Esophagus squamous epithelium (tissue), 5 donors: ENCODE measurements around the gene OR10G6. TPM values are rescaled to one million over a fixed set of nuclear protein-coding genes. Genes with fewer than 3 reads are reported as not detected.

Experiments used
- DNase-seq: peaks from one replicate; lab custom pipeline; 2025; lab: John Stamatoyannopoulos, UW
- H3K27ac ChIP-seq, 4 donors: fragments of 200-600 bp; sonication (generic); one replicate each; pipeline ENCODE4 v1.5.1; 2016 to 2019; ENCODE audit warnings: mild to moderate bottlenecking in 1 of 4
- H3K27me3 ChIP-seq, 4 donors: fragments of 200-600 bp; sonication (generic); 1 replicate in 3 of 4; 2 replicates in 1 of 4; pipeline versions ENCODE4 v1.5.1 to v1.6.0; 2017 to 2021; ENCODE audit warnings: antibody characterized with exemption in 1 of 4
- H3K36me3 ChIP-seq, 3 donors: fragments of 200-600 bp; sonication (generic); one replicate each; pipeline ENCODE4 v1.5.1; 2016 to 2019
- H3K4me1 ChIP-seq, 3 donors: fragments of 200-600 bp; sonication (generic); one replicate each; pipeline ENCODE4 v1.5.1; 2017 to 2019
- H3K4me3 ChIP-seq, 4 donors: fragments of 200-600 bp; sonication (generic); 1 replicate in 3 of 4; 2 replicates in 1 of 4; pipeline ENCODE4 v1.5.1; 2016 to 2019; ENCODE audit warnings: mild to moderate bottlenecking in 2 of 4, moderate library complexity in 1 of 4
- H3K9me3 ChIP-seq, 3 donors: fragments of 200-600 bp; sonication (generic); one replicate each; pipeline ENCODE4 v1.5.1; 2016 to 2019
- CTCF ChIP-seq, 6 experiments: fragments of 450-650 bp in 4 of 6; fragments of 200-600 bp in 2 of 6; sonication (generic) in 2 of 6; IDR thresholded peaks; one replicate each; pipeline ENCODE4 v1.5.1; 2016 to 2019; ENCODE audit warnings: antibody characterized with exemption in 6 of 6, mild to moderate bottlenecking in 4 of 6, moderate library complexity in 4 of 6
- POLR2A ChIP-seq, 4 donors: fragments of 450-650 bp; IDR thresholded peaks; one replicate each; pipeline ENCODE4 v1.6.1; 2017; ENCODE audit warnings: antibody characterized with exemption in 4 of 4, mild to moderate bottlenecking in 4 of 4, moderate library complexity in 3 of 4
- WGBS, 2 donors: methylation state at CpG; one replicate each; pipeline ENCODE4 v1.1.5; 2018; 5-methylcytosine and 5-hydroxymethylcytosine counted together
- intact Hi-C: fragments of 100-400 bp; cut with DNase I; formaldehyde crosslinking; loops from one replicate; pipeline ENCODE4 v1.15.0; 2022
- total RNA-seq, 4 donors: library from RNA; depleted of rRNA; stranded (reverse); fragments of >200 nt; gene quantifications; one replicate each; pipeline ENCODE4 v1.1.0, GENCODE V29; 2016
- donor health status: DM: yes; HTN: yes; CAD: no.

OR10G6 gene
- not detected for total RNA-seq

- no peaks in the 10 kb centered on the region for H3K36me3 ChIP-seq
- no peak within 1 kb of the TSS for H3K4me3 ChIP-seq
- H3K4me1 ChIP-seq, result no peaks in the 10 kb centered on the region
- no peaks in the 10 kb centered on the region for H3K27me3 ChIP-seq
- intact Hi-C loops, result no loop called here
- H3K27ac ChIP-seq, result no peak within 1 kb of the TSS
- DNase-seq, result no peak
- TF ChIP-seq POLR2A (IDR thresholded peaks at IDR 0.05), result no peak
- no peak for TF ChIP-seq CTCF (IDR thresholded peaks at IDR 0.05)
- 68 to 86% methylated on average over 1 of the region's 1 CpG for WGBS, 2 donors
- H3K9me3 ChIP-seq, result no peaks in the 10 kb centered on the region
Observed at GRCh38 chr11:123995119-123995518, at the start of gene OR10G6. TSS of gene OR10G6 (minus strand) at chr11:123995161. CDS start at chr11:123995161, 0 bp downstream.

- H3K27ac ChIP-seq, result no peak overlapping the region
- H3K27me3 ChIP-seq, result no peaks in the 10 kb centered on the region
- 66 to 71% methylated on average over 4 of the region's 4 CpGs for WGBS, 2 donors
- no peak for DNase-seq
- intact Hi-C loops, result no loop called here
- H3K36me3 ChIP-seq, result no peaks in the 10 kb centered on the region
- no peaks in the 10 kb centered on the region for H3K4me1 ChIP-seq
- no peak for TF ChIP-seq POLR2A (IDR thresholded peaks at IDR 0.05)
- no peak for TF ChIP-seq CTCF (IDR thresholded peaks at IDR 0.05)
- no peak overlapping the region for H3K4me3 ChIP-seq
- no peaks in the 10 kb centered on the region for H3K9me3 ChIP-seq
Observed at GRCh38 chr11:124043420-124043819, 48.5 kb upstream of the OR10G6 start.

GRCh38 chr11:124041254-124041653 lies 46.3 kb upstream of the OR10G6 start, which contains the start of gene OR10G7:
TSS of gene OR10G7 (minus strand) at chr11:124041325. CDS start at chr11:124039001, 2,324 bp downstream.
- Histone ChIP-seq H3K36me3 (no peaks in the 10 kb centered on the region), H3K27me3 (no peaks in the 10 kb centered on the region), H3K27ac (no peak within 1 kb of the TSS), H3K9me3 (no peaks in the 10 kb centered on the region), H3K4me1 (no peaks in the 10 kb centered on the region), H3K4me3 (no peak within 1 kb of the TSS)
- intact Hi-C loops, result no loop called here
- no peak for TF ChIP-seq POLR2A (IDR thresholded peaks at IDR 0.05)
- TF ChIP-seq CTCF (IDR thresholded peaks at IDR 0.05), result no peak
- WGBS, 2 donors, result 4 to 7% methylated on average over 1 of the region's 1 CpG
- no peak for DNase-seq

- Histone ChIP-seq H3K36me3 (no peaks in the 10 kb centered on the region), H3K27me3 (no peaks in the 10 kb centered on the region), H3K4me1 (no peaks in the 10 kb centered on the region), H3K9me3 (no peaks in the 10 kb centered on the region), H3K4me3 (no peak overlapping the region), H3K27ac (no peak overlapping the region)
- intact Hi-C loops, result no loop called here
- TF ChIP-seq POLR2A (IDR thresholded peaks at IDR 0.05) (no peak), CTCF (IDR thresholded peaks at IDR 0.05) (no peak)
- DNase-seq, result no peak
- 73% methylated on average over 6 to 8 of the region's 9 CpGs for WGBS, 2 donors
Observed at GRCh38 chr11:124039557-124039956, 44.6 kb upstream of the OR10G6 start.

GRCh38 chr11:124036666-124037065 lies 41.7 kb upstream of the OR10G6 start:
- DNase-seq, result no peak
- H3K4me3 ChIP-seq, result no peak overlapping the region
- H3K27me3 ChIP-seq, result no peaks in the 10 kb centered on the region
- no peak for TF ChIP-seq CTCF (IDR thresholded peaks at IDR 0.05)
- no peak for TF ChIP-seq POLR2A (IDR thresholded peaks at IDR 0.05)
- H3K27ac ChIP-seq, result no peak overlapping the region
- no peaks in the 10 kb centered on the region for H3K9me3 ChIP-seq
- H3K36me3 ChIP-seq, result no peaks in the 10 kb centered on the region
- WGBS, 2 donors, result 78% methylated on average over 1 of the region's 1 CpG
- intact Hi-C loops, result no loop called here
- H3K4me1 ChIP-seq, result no peaks in the 10 kb centered on the region
